ENCODE data around the gene TICAM2.

Gene TICAM2

GRCh38 chr5:115530426-115530825, 71.9 kb downstream of the TICAM2 start:
- no peak for DNase-seq

Data from activated T-cell treated with anti-CD3 and anti-CD28 coated beads, Interleukin-2, amount 50 U/mL, for 48 hours (primary cell).